ENCODE data around the gene COL7A1. TPM values are rescaled to one million over a fixed set of nuclear protein-coding genes. Genes with fewer than 3 reads are reported as not detected.

The COL7A1 gene
- total and polyA plus RNA-seq, 2 experiments from 2014 or later, result 4.0 to 7.9 TPM

DNA sequence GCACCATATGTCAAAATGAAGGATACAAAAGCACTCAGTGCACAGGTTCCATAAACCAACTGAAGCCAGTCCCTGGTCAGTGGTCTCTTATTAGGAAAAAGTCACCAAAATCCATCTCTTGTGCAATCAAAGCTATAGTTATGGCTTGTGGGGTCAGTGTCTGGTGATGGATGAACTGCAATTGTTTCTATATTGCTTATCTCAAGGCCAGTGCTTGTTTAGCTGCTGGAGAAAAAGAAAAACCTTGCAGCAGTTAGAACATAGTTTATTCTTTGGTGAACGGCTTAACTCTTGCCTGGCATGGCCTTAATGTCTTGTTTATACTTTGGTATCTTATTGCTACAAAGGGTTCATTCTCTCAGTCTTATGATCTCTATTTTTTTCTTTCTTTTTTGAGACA, 17.2 kb upstream of the COL7A1 start:
- H3K9me3 Mint-ChIP-seq, result peaks cover 16% of the 10 kb centered on the region
- no peak for DNase-seq (ENCODE audit: low spot score)
- peaks cover 11% of the 10 kb centered on the region; the same call in 2 of the 3 replicates for H3K4me1 Mint-ChIP-seq
- ATAC-seq, result no peak
- H3K79me2 ChIP-seq (replicated peaks; ENCODE audit: insufficient read depth), result peaks cover 18% of the 10 kb centered on the region
- H3K27ac Mint-ChIP-seq, result no peak overlapping the region
- peaks cover 25% of the 10 kb centered on the region for H3F3A ChIP-seq (replicated peaks; ENCODE audit: low read depth)
- H3K9me2 ChIP-seq (ENCODE audit: insufficient read depth), result no peaks in the 10 kb centered on the region
- H2AFZ ChIP-seq, result no peak overlapping the region
- peaks cover 35% of the 10 kb centered on the region for H3K36me3 Mint-ChIP-seq (ENCODE audit: low read depth)
- no peak overlapping the region for H3K27ac ChIP-seq (ENCODE audit: low read depth)
- H3K4me3 Mint-ChIP-seq, result no peak overlapping the region
- H3K36me3 ChIP-seq (ENCODE audit: insufficient read depth), result peaks cover 17% of the 10 kb centered on the region
- no peak overlapping the region for H3K4me3 ChIP-seq
- no peak for TF ChIP-seq CREB1 (CRISPR knock-in tag; IDR thresholded peaks at IDR 0.05; ENCODE audit: low read depth)
- TF ChIP-seq STAT1 (IDR thresholded peaks at IDR 0.05; ENCODE audit: unreplicated experiment), result no peak
- TF ChIP-seq POLR2AphosphoS5 (IDR thresholded peaks at IDR 0.05; ENCODE audit: low read depth), result no peak
- H3K4me1 ChIP-seq (ENCODE audit: insufficient read depth), result peaks cover 15% of the 10 kb centered on the region
- H4K20me1 ChIP-seq (replicated peaks; ENCODE audit: insufficient read depth), result no peaks in the 10 kb centered on the region
- no peak overlapping the region for H3K4me2 ChIP-seq
- H3K27me3 Mint-ChIP-seq (ENCODE audit: insufficient read depth, low read depth, poor library complexity), result peaks cover 15% of the 10 kb centered on the region
- H3K27me3 ChIP-seq (ENCODE audit: insufficient read depth), result no peaks in the 10 kb centered on the region

DNA sequence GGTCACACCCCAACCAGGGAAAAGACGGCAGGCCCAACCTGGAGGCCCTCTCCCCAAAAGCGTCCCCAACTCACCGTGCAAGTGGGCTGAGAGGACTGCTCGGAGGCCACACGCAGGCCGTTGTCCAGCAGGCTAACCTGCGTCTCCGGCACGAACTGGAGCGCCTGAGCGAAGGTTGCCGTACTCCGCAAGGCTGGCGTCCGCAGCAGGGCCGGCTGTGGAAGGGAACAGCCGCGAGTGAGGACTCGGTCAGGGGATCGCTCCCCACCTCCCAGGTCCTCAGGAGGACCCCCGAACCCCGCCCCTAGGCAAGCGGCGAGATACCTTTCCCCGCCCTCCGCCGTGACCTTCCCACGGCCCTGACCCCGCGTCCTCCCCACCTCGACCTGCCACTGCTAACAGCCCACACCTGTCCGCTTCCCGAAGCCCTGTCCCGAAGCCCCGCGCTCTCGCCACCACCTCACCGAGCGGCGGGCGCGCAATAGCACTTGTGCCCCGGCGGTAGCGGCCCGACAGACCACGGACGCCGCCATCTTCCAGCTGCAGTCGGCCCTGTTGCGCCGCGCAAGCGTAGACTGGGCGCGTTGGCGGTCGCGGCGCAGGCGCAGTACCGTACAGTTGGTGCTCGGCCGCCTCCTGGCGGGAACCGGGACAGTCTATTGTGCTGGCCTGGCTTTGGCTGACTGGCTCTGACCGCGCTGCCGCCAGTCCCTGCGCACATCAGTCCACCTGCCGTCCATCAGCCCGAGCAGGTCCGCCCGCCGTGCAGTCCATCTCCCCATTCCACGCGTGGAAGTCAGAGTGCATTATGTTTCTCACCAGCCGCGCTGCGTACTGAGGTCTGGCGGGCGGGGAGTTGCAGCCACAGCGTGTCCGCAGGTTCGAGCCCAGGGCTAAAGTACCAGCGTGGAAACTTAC, 14.2 kb upstream of the COL7A1 start, which contains the start of gene UQCRC1:
UQCRC1 (minus strand) TSS at position 559 of the 918 bp plus-strand sequence; CDS start at position 533, 26 bp downstream.
- peaks cover 38% of the 10 kb centered on the region for H3K79me2 ChIP-seq (replicated peaks; ENCODE audit: insufficient read depth)
- Mint-ChIP-seq H3K9me3 (no peaks in the 10 kb centered on the region; the same call in 1 of the 3 replicates), H3K27ac (peak within 1 kb of the TSS; percentile 96), H3K27me3 (ENCODE audit: insufficient read depth, low read depth, poor library complexity) (peaks cover 9% of the 10 kb centered on the region), H3K36me3 (ENCODE audit: low read depth) (peaks cover 43% of the 10 kb centered on the region), H3K4me1 (peaks cover 11% of the 10 kb centered on the region; the same call in 2 of the 3 replicates), H3K4me3 (peak within 1 kb of the TSS; percentile 97)
- H3K27me3 ChIP-seq (ENCODE audit: insufficient read depth), result no peaks in the 10 kb centered on the region
- H3K9me2 ChIP-seq (ENCODE audit: insufficient read depth), result no peaks in the 10 kb centered on the region
- peak; percentile 95 for DNase-seq (ENCODE audit: low spot score)
- H3K4me2 ChIP-seq, result peak within 1 kb of the TSS; percentile 84
- peaks cover 15% of the 10 kb centered on the region for H3K4me1 ChIP-seq (ENCODE audit: insufficient read depth)
- peak within 1 kb of the TSS; percentile 94 for H3K27ac ChIP-seq (ENCODE audit: low read depth)
- peaks cover 24% of the 10 kb centered on the region for H3K36me3 ChIP-seq (ENCODE audit: insufficient read depth)
- ATAC-seq, result peak; percentile 96
- peaks cover 24% of the 10 kb centered on the region for H3F3A ChIP-seq (replicated peaks; ENCODE audit: low read depth)
- peak within 1 kb of the TSS; percentile 96 for H2AFZ ChIP-seq
- TF ChIP-seq ZNF331 (CRISPR knock-in tag; IDR thresholded peaks at IDR 0.05; ENCODE audit: low read depth), result no peak
- TF ChIP-seq, protein P1, sequence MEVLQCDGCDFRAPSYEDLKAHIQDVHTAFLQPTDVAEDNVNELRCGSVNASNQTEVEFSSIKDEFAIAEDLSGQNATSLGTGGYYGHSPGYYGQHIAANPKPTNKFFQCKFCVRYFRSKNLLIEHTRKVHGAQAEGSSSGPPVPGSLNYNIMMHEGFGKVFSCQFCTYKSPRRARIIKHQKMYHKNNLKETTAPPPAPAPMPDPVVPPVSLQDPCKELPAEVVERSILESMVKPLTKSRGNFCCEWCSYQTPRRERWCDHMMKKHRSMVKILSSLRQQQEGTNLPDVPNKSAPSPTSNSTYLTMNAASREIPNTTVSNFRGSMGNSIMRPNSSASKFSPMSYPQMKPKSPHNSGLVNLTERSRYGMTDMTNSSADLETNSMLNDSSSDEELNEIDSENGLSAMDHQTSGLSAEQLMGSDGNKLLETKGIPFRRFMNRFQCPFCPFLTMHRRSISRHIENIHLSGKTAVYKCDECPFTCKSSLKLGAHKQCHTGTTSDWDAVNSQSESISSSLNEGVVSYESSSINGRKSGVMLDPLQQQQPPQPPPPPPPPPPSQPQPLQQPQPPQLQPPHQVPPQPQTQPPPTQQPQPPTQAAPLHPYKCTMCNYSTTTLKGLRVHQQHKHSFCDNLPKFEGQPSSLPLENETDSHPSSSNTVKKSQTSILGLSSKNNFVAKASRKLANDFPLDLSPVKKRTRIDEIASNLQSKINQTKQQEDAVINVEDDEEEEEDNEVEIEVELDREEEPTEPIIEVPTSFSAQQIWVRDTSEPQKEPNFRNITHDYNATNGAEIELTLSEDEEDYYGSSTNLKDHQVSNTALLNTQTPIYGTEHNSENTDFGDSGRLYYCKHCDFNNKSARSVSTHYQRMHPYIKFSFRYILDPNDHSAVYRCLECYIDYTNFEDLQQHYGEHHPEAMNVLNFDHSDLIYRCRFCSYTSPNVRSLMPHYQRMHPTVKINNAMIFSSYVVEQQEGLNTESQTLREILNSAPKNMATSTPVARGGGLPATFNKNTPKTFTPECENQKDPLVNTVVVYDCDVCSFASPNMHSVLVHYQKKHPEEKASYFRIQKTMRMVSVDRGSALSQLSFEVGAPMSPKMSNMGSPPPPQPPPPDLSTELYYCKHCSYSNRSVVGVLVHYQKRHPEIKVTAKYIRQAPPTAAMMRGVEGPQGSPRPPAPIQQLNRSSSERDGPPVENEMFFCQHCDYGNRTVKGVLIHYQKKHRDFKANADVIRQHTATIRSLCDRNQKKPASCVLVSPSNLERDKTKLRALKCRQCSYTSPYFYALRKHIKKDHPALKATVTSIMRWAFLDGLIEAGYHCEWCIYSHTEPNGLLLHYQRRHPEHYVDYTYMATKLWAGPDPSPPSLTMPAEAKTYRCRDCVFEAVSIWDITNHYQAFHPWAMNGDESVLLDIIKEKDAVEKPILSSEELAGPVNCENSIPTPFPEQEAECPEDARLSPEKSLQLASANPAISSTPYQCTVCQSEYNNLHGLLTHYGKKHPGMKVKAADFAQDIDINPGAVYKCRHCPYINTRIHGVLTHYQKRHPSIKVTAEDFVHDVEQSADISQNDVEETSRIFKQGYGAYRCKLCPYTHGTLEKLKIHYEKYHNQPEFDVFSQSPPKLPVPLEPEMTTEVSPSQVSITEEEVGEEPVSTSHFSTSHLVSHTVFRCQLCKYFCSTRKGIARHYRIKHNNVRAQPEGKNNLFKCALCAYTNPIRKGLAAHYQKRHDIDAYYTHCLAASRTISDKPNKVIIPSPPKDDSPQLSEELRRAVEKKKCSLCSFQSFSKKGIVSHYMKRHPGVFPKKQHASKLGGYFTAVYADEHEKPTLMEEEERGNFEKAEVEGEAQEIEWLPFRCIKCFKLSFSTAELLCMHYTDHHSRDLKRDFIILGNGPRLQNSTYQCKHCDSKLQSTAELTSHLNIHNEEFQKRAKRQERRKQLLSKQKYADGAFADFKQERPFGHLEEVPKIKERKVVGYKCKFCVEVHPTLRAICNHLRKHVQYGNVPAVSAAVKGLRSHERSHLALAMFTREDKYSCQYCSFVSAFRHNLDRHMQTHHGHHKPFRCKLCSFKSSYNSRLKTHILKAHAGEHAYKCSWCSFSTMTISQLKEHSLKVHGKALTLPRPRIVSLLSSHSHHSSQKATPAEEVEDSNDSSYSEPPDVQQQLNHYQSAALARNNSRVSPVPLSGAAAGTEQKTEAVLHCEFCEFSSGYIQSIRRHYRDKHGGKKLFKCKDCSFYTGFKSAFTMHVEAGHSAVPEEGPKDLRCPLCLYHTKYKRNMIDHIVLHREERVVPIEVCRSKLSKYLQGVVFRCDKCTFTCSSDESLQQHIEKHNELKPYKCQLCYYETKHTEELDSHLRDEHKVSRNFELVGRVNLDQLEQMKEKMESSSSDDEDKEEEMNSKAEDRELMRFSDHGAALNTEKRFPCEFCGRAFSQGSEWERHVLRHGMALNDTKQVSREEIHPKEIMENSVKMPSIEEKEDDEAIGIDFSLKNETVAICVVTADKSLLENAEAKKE (CRISPR knock-in tag; IDR thresholded peaks at IDR 0.05), result no peak
- TF ChIP-seq POLR2AphosphoS5 (IDR thresholded peaks at IDR 0.05; ENCODE audit: low read depth), result peak; percentile 99
- no peak for TF ChIP-seq ZNF114 (CRISPR knock-in tag; IDR thresholded peaks at IDR 0.05)
- TF ChIP-seq NANOG (IDR thresholded peaks at IDR 0.05; ENCODE audit: borderline replicate concordance), result no peak
- TF ChIP-seq, protein P2, sequence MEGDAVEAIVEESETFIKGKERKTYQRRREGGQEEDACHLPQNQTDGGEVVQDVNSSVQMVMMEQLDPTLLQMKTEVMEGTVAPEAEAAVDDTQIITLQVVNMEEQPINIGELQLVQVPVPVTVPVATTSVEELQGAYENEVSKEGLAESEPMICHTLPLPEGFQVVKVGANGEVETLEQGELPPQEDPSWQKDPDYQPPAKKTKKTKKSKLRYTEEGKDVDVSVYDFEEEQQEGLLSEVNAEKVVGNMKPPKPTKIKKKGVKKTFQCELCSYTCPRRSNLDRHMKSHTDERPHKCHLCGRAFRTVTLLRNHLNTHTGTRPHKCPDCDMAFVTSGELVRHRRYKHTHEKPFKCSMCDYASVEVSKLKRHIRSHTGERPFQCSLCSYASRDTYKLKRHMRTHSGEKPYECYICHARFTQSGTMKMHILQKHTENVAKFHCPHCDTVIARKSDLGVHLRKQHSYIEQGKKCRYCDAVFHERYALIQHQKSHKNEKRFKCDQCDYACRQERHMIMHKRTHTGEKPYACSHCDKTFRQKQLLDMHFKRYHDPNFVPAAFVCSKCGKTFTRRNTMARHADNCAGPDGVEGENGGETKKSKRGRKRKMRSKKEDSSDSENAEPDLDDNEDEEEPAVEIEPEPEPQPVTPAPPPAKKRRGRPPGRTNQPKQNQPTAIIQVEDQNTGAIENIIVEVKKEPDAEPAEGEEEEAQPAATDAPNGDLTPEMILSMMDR (conservative IDR thresholded peaks at IDR 0.05; ENCODE audit: low read depth in 2 of 2), result peak; percentile 31 to 64
- TF ChIP-seq, protein P3, sequence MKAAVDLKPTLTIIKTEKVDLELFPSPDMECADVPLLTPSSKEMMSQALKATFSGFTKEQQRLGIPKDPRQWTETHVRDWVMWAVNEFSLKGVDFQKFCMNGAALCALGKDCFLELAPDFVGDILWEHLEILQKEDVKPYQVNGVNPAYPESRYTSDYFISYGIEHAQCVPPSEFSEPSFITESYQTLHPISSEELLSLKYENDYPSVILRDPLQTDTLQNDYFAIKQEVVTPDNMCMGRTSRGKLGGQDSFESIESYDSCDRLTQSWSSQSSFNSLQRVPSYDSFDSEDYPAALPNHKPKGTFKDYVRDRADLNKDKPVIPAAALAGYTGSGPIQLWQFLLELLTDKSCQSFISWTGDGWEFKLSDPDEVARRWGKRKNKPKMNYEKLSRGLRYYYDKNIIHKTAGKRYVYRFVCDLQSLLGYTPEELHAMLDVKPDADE (IDR thresholded peaks at IDR 0.05), result 0 out of 2 replicates have a peak, but pooled peaks have one; percentile 14
- H3K4me3 ChIP-seq, result peak within 1 kb of the TSS; percentile 88
- no peaks in the 10 kb centered on the region; the same call in 1 of the 2 replicates for H4K20me1 ChIP-seq (replicated peaks; ENCODE audit: insufficient read depth)
